ENCODE results near the gene TRPM5.

The TRPM5 gene

GRCh38 chr11:2435288-2436012 lies 8.9 kb downstream of the TRPM5 start:
- DNase-seq = no peak

- DNase-seq = no peak
Observed at GRCh38 chr11:2434506-2435255, 9.6 kb downstream of the TRPM5 start.

DNA sequence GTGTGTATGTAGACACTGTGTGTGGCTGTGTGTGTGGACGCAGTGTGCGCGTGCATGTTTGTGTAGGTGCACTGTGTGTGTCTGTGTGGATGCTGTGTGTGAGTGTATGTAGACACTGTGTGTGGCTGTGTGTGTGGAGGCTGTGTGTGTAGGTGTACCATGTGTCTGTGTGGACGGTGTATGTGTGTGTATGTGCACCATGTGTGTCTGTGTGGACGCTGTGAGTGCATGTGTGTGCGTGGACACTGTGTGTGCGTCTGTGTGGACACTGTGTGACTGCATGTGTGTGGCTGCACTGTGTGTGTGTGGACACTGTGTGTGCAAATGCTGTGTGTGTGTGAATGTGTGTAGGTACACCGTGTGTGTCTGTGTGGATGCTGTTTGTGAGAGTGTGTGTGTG lies 10.3 kb downstream of the TRPM5 start:
- no peak for DNase-seq

DNA sequence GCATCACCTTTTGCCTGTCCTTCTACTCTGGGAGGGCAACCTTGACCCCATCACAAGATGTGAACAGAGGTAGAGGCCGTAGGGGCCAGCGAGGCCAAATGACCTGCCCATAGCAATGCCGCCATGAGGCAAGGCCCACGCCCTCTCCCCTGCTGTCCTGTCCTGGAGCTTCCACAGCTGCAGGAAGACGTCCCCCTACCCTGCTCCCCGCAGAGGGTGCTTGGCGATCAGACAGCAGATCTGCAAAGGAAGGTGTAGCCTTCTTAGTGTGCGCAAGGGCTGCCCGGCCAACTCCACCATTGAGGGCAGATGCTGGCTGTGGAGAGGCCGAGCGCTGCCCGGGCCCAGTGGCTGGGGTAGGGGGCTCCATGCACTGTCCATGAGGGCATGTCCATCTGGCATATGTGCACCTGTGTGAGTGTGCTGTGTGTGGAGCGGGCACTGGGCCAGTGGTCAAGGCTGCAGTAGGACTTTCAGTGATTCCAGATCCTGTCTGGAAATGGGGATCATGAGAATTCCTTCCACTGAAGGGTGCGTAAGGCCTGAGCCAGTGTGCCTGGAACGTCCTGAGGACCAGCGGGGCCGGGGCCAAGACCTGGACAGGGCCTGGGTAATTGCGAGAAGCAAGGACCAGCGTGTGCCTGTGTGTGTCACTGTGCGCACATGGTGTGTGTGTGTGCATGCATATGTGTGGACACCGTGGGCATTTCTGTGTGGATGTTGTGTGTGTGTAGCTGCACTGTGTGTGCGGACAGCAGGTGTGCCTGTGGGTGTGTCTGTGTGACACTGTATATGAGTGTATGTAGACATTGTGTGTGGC lies 11.0 kb downstream of the TRPM5 start:
- no peak for DNase-seq

DNA sequence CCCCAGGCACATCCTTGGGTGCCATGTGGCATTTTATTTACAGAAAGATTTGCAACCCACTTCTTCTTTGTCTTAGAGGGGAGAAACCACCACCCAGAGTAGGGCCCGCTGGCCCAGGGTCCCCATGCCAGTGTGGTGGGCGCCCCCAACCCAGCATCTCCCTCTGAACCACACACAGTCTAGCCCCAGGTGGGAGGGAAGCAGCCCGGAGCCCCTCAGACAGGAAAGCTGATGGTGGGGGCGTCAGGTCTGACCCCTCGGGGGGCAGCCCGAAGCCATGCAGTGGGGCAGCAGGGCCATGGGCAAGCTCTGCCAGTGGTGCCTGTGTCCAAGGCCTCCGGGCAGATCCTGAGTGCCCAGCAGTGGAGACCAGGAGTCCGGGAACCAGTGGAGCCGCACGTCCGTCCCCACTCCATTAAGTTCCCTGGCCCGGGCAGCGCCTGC lies 11.7 kb downstream of the TRPM5 start:
- DNase-seq = no peak

DNA sequence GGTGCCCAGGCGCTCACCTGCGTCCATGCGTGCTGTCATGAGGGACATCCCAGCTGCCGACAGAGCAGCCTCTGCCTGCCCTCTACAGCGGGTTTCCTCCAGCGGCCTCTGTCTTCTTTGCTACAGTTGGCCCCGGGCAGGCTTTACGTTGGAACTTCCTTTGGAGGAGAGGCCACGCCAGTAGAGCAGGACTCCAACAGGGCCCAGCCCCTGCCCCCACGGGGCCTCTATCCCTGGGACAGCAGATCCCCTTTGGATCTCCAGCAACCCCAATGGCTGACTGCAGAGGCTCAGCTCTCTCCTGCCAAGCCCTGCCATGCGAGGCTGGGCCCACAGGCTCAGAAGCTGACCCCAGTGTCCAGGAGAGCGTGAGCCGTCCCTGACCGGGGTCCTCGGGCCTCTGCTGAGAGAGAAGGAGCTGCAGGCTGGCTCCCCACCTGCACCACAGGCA lies 12.1 kb downstream of the TRPM5 start:
- DNase-seq = no peak

- no peak for DNase-seq
Observed at GRCh38 chr11:2431395-2431794, 12.9 kb downstream of the TRPM5 start.

- DNase-seq = peak; percentile 17
Observed at GRCh38 chr11:2428322-2428795, 16.0 kb downstream of the TRPM5 start.

GRCh38 chr11:2427721-2428321 lies 16.5 kb downstream of the TRPM5 start:
- DNase-seq = no peak

GRCh38 chr11:2426826-2427521 lies 17.3 kb downstream of the TRPM5 start:
- no peak for DNase-seq

DNA sequence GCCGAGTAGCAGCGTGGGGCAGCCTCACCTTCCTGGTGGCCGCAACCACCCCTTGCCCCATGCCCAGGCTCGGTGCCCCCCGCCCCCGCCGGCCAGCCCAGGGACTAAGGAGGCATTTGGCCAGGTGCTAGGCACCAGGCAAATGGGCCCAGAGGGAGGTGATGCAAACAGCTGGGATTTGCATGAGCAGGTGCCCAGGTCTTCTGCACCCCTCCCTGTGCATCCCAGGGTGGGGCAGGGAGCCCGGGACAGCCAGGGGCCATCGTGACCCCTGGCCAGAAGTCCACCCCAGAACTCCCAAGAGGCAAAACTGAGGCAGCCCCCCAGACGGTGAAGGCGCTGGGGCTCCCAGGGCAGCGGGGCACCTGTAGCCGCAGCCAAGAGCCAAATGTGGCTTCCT lies 18.1 kb downstream of the TRPM5 start:
- DNase-seq = no peak

DNA sequence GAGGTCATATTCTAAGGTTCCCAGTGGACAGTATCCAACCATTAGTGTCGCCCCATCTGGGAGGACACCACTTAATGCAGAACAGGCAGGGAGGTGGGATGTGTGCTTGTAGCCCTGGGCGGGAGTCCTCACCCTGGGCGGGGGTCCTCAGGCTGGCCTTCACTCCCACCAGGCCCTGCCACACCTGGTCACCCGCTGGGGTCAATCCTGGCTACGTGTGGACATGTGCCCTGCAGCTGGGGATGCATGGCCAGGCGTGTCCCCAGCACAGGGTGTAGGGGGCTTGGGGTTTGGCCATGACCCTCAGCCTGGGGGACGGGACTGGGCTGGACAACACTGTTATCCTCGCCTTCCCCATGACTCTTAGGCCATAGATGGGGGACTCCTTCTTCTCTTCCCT lies 18.8 kb downstream of the TRPM5 start:
- DNase-seq = no peak

GRCh38 chr11:2424811-2425495 lies 19.4 kb downstream of the TRPM5 start:
- no peak for DNase-seq

DNA sequence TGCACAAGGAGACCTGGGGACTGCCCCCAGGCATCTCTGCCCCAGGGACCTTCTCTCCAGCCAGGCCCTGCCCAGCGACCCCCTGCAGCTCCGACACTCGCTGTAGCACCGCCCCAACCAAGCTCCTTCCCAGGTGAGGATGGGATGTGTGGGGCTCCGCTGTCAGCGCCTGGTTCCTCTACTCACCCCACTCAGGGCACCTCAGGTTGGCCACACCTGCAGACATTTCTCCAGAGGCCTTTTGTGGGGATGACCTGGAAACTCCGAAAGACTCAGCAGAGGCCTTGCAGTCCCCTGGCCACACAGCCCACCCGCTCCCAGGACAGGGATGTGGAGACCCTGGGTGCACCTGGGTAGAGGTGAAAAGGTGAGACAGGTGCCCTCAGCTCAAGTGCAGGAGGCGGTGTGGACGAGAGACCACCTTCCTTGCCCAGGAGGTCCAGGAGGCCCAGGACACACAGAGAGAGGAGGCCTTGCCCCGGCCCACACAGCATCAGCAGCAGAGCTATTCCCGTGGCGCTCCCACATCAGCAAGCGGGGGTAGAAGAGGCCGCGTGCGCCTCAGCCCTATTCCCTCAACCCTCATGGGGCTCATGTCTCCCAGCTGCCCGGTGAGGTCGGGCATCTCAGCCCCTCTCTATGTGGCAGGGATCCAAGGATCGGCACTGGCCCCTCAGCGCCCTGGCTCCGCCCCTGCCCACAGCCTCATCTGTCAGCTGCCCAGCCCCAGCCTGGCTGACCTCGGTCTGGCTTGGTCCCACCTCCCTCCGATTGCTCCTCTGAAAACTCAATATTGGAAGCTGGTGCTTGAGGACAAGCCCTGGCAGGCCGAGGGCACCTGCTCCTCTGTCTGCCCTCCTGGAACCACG lies 20.9 kb downstream of the TRPM5 start:
- no peak for DNase-seq

- no peak for DNase-seq
Observed at GRCh38 chr11:2422461-2423156, 21.7 kb downstream of the TRPM5 start.

- DNase-seq = no peak
Observed at GRCh38 chr11:2421996-2422395, 22.3 kb downstream of the TRPM5 start.

- DNase-seq = no peak
Observed at GRCh38 chr11:2421226-2421994, 22.9 kb downstream of the TRPM5 start.

- peak; percentile 65 for DNase-seq
Observed at GRCh38 chr11:2420502-2421225, 23.6 kb downstream of the TRPM5 start.
